Bronchial epithelial cell (primary cell): Measurements from ENCODE around the gene UBP1. TPM values are rescaled to one million over a fixed set of nuclear protein-coding genes. Genes with fewer than 3 reads are reported as not detected.

Experiments used
- DNase-seq: peaks from one replicate; pipeline ENCODE4 v3.0.0-alpha.2; 2010; ENCODE audit warnings: low read depth
- FAIRE-seq: peaks from 2 replicates; lab custom pipeline; 2011; peaks lifted over from hg19 to GRCh38; lab: Jason Lieb, UNC
- H3K27me3 ChIP-seq: 2 replicates; pipeline ENCODE4 v1.5.1; 2011; ENCODE audit warnings: low read length; ENCODE audit not compliant: control insufficient read depth, insufficient read depth
- H3K36me3 ChIP-seq: 2 replicates; pipeline ENCODE4 v1.5.1; 2011; ENCODE audit warnings: low read length; ENCODE audit not compliant: control insufficient read depth, insufficient read depth
- H3K4me3 ChIP-seq: 2 replicates; pipeline ENCODE4 v1.5.1; 2011; ENCODE audit warnings: mild to moderate bottlenecking, low read depth, low read length, control low read depth
- CTCF ChIP-seq: IDR thresholded peaks from 2 replicates; pipeline ENCODE4 v1.5.1; 2011; ENCODE audit warnings: mild to moderate bottlenecking, moderate library complexity, low read length, control low read depth, inconsistent platforms; ENCODE audit not compliant: insufficient read depth, severe bottlenecking
- total RNA-seq: library from RNA; depleted of rRNA; stranded (reverse); fragments of >200 nt; gene quantifications from 2 replicates; pipeline ENCODE4 v1.2.1, GENCODE V29; 2014

Gene UBP1
- total RNA-seq, 1 donor from 2014 or later, result 34.8 TPM

- TF ChIP-seq CTCF, result peak; percentile 77
- Histone ChIP-seq H3K36me3 (peaks cover 14% of the 10 kb centered on the region), H3K4me3 (no peak overlapping the region), H3K27me3 (no peaks in the 10 kb centered on the region)
- no peak for FAIRE-seq
- peak; percentile 79 for DNase-seq
These were observed 67.8 kb downstream of the UBP1 start for GRCh38 chr3:33372218-33373081.

GRCh38 chr3:33364531-33365128, 75.6 kb downstream of the UBP1 start:
- TF ChIP-seq CTCF, result no peak
- H3K27me3 ChIP-seq, result no peaks in the 10 kb centered on the region
- FAIRE-seq, result no peak

GRCh38 chr3:33364060-33364459, 76.1 kb downstream of the UBP1 start:
- TF ChIP-seq CTCF, result no peak
- no peaks in the 10 kb centered on the region for H3K27me3 ChIP-seq
- DNase-seq (no peak), FAIRE-seq (no peak)
- H3K4me3 ChIP-seq, result no peak overlapping the region
- no peaks in the 10 kb centered on the region for H3K36me3 ChIP-seq

More at GRCh38 chr3:33364531-33365128, 75.6 kb downstream of the UBP1 start:
- no peak overlapping the region for H3K4me3 ChIP-seq
- H3K36me3 ChIP-seq, result no peaks in the 10 kb centered on the region
- no peak for DNase-seq

GRCh38 chr3:33363113-33363800, 76.9 kb downstream of the UBP1 start:
- Histone ChIP-seq H3K36me3 (no peaks in the 10 kb centered on the region), H3K27me3 (no peaks in the 10 kb centered on the region), H3K4me3 (no peak overlapping the region)
- DNase-seq (peak; percentile 63), FAIRE-seq (no peak)
- TF ChIP-seq CTCF, result no peak

- no peak for TF ChIP-seq CTCF
- no peaks in the 10 kb centered on the region for H3K27me3 ChIP-seq
- no peak overlapping the region for H3K4me3 ChIP-seq
- DNase-seq, result peak; percentile 96
- no peak for FAIRE-seq
- H3K36me3 ChIP-seq, result no peaks in the 10 kb centered on the region
These were observed 79.9 kb downstream of the UBP1 start for GRCh38 chr3:33360136-33360825.
